B cell (primary cell): Measurements from ENCODE around the gene PDE6A.

Experiments
- CTCF ChIP-seq: fragments of 200-600 bp; IDR thresholded peaks from one replicate; pipeline ENCODE4 v1.8.0; 2022; ENCODE audit warnings: antibody characterized with exemption, mild to moderate bottlenecking
- EZH2 ChIP-seq: IDR thresholded peaks from 2 replicates; pipeline ENCODE4 v1.6.1; 2012; ENCODE audit warnings: borderline replicate concordance, low read depth, mild to moderate bottlenecking, moderate library complexity, low read length; ENCODE audit not compliant: insufficient read depth, poor library complexity, severe bottlenecking

GRCh38 chr5:149924486-149924885, 20.1 kb downstream of the PDE6A start:
- no peak for TF ChIP-seq CTCF
- TF ChIP-seq EZH2: no peak
